ENCODE results near the gene LAMA3.

The LAMA3 gene

GRCh38 chr18:23941791-23942190, 252.5 kb downstream of the LAMA3 start:
- no peak for DNase-seq (ENCODE audit: low spot score)

GRCh38 chr18:23943104-23943503, 253.9 kb downstream of the LAMA3 start:
- DNase-seq (ENCODE audit: low spot score), result no peak

- DNase-seq (ENCODE audit: low spot score), result no peak
Measured at GRCh38 chr18:23943903-23944624, 254.8 kb downstream of the LAMA3 start.

GRCh38 chr18:23945416-23946079, 256.3 kb downstream of the LAMA3 start:
- no peak for DNase-seq (ENCODE audit: low spot score)

GRCh38 chr18:23949863-23950262, 260.6 kb downstream of the LAMA3 start:
- DNase-seq (ENCODE audit: low spot score), result no peak

- DNase-seq (ENCODE audit: low spot score), result no peak
Measured at GRCh38 chr18:23950644-23951043, 261.4 kb downstream of the LAMA3 start.

- DNase-seq (ENCODE audit: low spot score), result no peak
Measured at GRCh38 chr18:23951206-23951605, 262.0 kb downstream of the LAMA3 start.

GRCh38 chr18:23953984-23954383, 264.7 kb downstream of the LAMA3 start:
- no peak for DNase-seq (ENCODE audit: low spot score)

- no peak for DNase-seq (ENCODE audit: low spot score)
Measured at GRCh38 chr18:23956483-23956882, 267.2 kb downstream of the LAMA3 start.

GRCh38 chr18:23958036-23958435, 268.8 kb downstream of the LAMA3 start:
- DNase-seq (ENCODE audit: low spot score), result no peak

- DNase-seq (ENCODE audit: low spot score), result no peak
Measured at GRCh38 chr18:23963443-23964165, 274.4 kb downstream of the LAMA3 start.

- peak; percentile 60 for DNase-seq (ENCODE audit: low spot score)
Measured at GRCh38 chr18:23964282-23965238, 275.3 kb downstream of the LAMA3 start.

GRCh38 chr18:23966909-23967308, 277.7 kb downstream of the LAMA3 start:
- DNase-seq (ENCODE audit: low spot score), result no peak

GRCh38 chr18:23967321-23968089, 278.3 kb downstream of the LAMA3 start:
- DNase-seq (ENCODE audit: low spot score), result peak; percentile 42

- no peak for DNase-seq (ENCODE audit: low spot score)
Measured at GRCh38 chr18:23968638-23969604, 279.7 kb downstream of the LAMA3 start.

GRCh38 chr18:23969664-23970063, 280.4 kb downstream of the LAMA3 start:
- DNase-seq (ENCODE audit: low spot score), result no peak

- DNase-seq (ENCODE audit: low spot score), result peak; percentile 89
Measured at GRCh38 chr18:23970161-23971096, 281.2 kb downstream of the LAMA3 start.

- no peak for DNase-seq (ENCODE audit: low spot score)
Measured at GRCh38 chr18:23971097-23971440, 281.8 kb downstream of the LAMA3 start.

GRCh38 chr18:23971666-23972230, 282.5 kb downstream of the LAMA3 start:
- DNase-seq (ENCODE audit: low spot score), result no peak
